IMR-90 (cell line): ENCODE results near the gene WDR91.

Experiments used
- BHLHE40 ChIP-seq: fragments of 150-350 bp; IDR thresholded peaks from 2 replicates; pipeline ENCODE4 v1.6.1; 2016; ENCODE audit warnings: mild to moderate bottlenecking, low read depth, low read length
- CEBPB ChIP-seq: IDR thresholded peaks from 2 replicates; pipeline ENCODE4 v1.6.1; 2012; ENCODE audit warnings: low read depth, low read length, improper control_type of control experiment
- CTCF ChIP-seq: conservative IDR thresholded peaks from 2 replicates; pipeline ENCODE4 v1.5.1; 2012; ENCODE audit warnings: mild to moderate bottlenecking, low read depth, low read length, improper control_type of control experiment
- MAZ ChIP-seq: IDR thresholded peaks from 2 replicates; pipeline ENCODE4 v1.6.1; 2012; ENCODE audit warnings: low read depth, mild to moderate bottlenecking, low read length, improper control_type of control experiment, moderate library complexity, borderline replicate concordance
- MXI1 ChIP-seq: IDR thresholded peaks from 2 replicates; pipeline ENCODE4 v1.6.1; 2012; ENCODE audit warnings: low read depth, mild to moderate bottlenecking, low read length, moderate library complexity, borderline replicate concordance
- POLR2A ChIP-seq: IDR thresholded peaks from 2 replicates; pipeline ENCODE4 v1.6.1; 2012; ENCODE audit warnings: mild to moderate bottlenecking, low read depth, low read length
- USF2 ChIP-seq: fragments of 150-350 bp; IDR thresholded peaks from 2 replicates; pipeline ENCODE4 v1.6.1; 2017; ENCODE audit warnings: mild to moderate bottlenecking, antibody characterized with exemption, low read length, low read depth

- TF ChIP-seq CTCF = no peak
- no peak for TF ChIP-seq USF2
- no peak for TF ChIP-seq MXI1
- no peak for TF ChIP-seq MAZ
- TF ChIP-seq CEBPB = no peak
- TF ChIP-seq BHLHE40 = no peak
- no peak for TF ChIP-seq POLR2A
Measured at GRCh38 chr7:135251496-135252391, 40.4 kb upstream of the WDR91 start.
